Breast epithelium (tissue), 4 donors: Measurements from ENCODE around the gene CCDC9B. TPM values are rescaled to one million over a fixed set of nuclear protein-coding genes. Genes with fewer than 3 reads are reported as not detected.

ENCODE experiments used
- DNase-seq, 2 donors: peaks; one replicate each; pipeline ENCODE4 v3.0.0-alpha.2; 2019; ENCODE audit warnings: low spot score in 2 of 2
- H3K27ac ChIP-seq, 2 donors: fragments of 200-600 bp; sonication (generic) in 1 of 2; one replicate each; pipeline ENCODE4 v1.5.1; 2016 to 2019; ENCODE audit warnings: mild to moderate bottlenecking in 1 of 2
- H3K27me3 ChIP-seq, 2 donors: fragments of 200-600 bp; sonication (generic) in 1 of 2; one replicate each; pipeline versions ENCODE4 v1.5.1 to v1.6.0; 2017 to 2019; ENCODE audit warnings: control low read depth in 1 of 2, mild to moderate bottlenecking in 1 of 2
- H3K36me3 ChIP-seq: fragments of 200-600 bp; one replicate; pipeline ENCODE4 v1.5.1; 2019
- H3K4me1 ChIP-seq, 2 donors: fragments of 200-600 bp; sonication (generic); one replicate each; pipeline ENCODE4 v1.5.1; 2016 to 2019; ENCODE audit warnings: control low read depth in 1 of 2
- H3K4me3 ChIP-seq, 3 donors: fragments of 200-600 bp; sonication (generic); 1 replicate in 2 of 3; 2 replicates in 1 of 3; pipeline ENCODE4 v1.5.1; 2016 to 2019; ENCODE audit warnings: mild to moderate bottlenecking in 3 of 3, moderate library complexity in 2 of 3
- H3K9me3 ChIP-seq, 2 donors: fragments of 200-600 bp; sonication (generic) in 1 of 2; one replicate each; pipeline ENCODE4 v1.5.1; 2016 to 2019; ENCODE audit warnings: control low read depth in 1 of 2
- CTCF ChIP-seq, 3 donors: fragments of 450-650 bp; IDR thresholded peaks; one replicate each; pipeline ENCODE4 v1.5.1; 2016 to 2017; ENCODE audit warnings: antibody characterized with exemption in 3 of 3, mild to moderate bottlenecking in 3 of 3, moderate library complexity in 3 of 3
- POLR2A ChIP-seq: fragments of 450-650 bp; IDR thresholded peaks from one replicate; pipeline ENCODE4 v1.6.1; 2016; ENCODE audit warnings: antibody characterized with exemption, mild to moderate bottlenecking, moderate library complexity
- POLR2AphosphoS5 ChIP-seq, 3 donors: sonication (generic); formaldehyde crosslinking; IDR thresholded peaks; one replicate each; pipeline ENCODE4 v1.6.1; 2017; ENCODE audit warnings: antibody characterized with exemption in 3 of 3
- intact Hi-C: fragments of 100-400 bp; cut with DNase I; formaldehyde crosslinking; loops from one replicate; pipeline ENCODE4 v1.15.1; 2023; ENCODE audit warnings: low total_unique reads
- total RNA-seq, 3 donors: library from RNA; depleted of rRNA; stranded (reverse); fragments of >200 nt; gene quantifications; one replicate each; pipeline ENCODE4 v1.1.0, GENCODE V29; 2016

Gene CCDC9B
- total RNA-seq, 3 donors from 2014 or later = 4.0 to 14.1 (median 9.4) TPM

- Histone ChIP-seq H3K9me3 (no peaks in the 10 kb centered on the region), H3K36me3 (no peaks in the 10 kb centered on the region), H3K27me3 (no peaks in the 10 kb centered on the region), H3K4me3 (peak within 1 kb of the TSS; percentile 30 to 45 (median 31)), H3K27ac (peak within 1 kb of the TSS in 1 of 2 donors; percentile 61), H3K4me1 (no peaks in the 10 kb centered on the region)
- intact Hi-C loops = no loop called here
- DNase-seq = no peak
- TF ChIP-seq POLR2A = no peak
- TF ChIP-seq CTCF (IDR thresholded peaks at IDR 0.05) = no peak
- no peak for TF ChIP-seq POLR2AphosphoS5 (IDR thresholded peaks at IDR 0.05)
These were observed 33.1 kb downstream of the CCDC9B start, which contains the start of gene PLCB2 for GRCh38 chr15:40307421-40308211. Gene PLCB2, minus strand, starts transcription at chr15:40307935. Its CDS starts 263 bp downstream, at chr15:40307672.

- Histone ChIP-seq H3K9me3 (no peaks in the 10 kb centered on the region), H3K4me3 (peak overlapping the region; percentile 30 to 31 (median 31)), H3K36me3 (no peaks in the 10 kb centered on the region), H3K27me3 (no peaks in the 10 kb centered on the region), H3K4me1 (no peaks in the 10 kb centered on the region), H3K27ac (no peak overlapping the region)
- intact Hi-C loops = no loop called here
- TF ChIP-seq POLR2A = no peak
- no peak for TF ChIP-seq POLR2AphosphoS5 (IDR thresholded peaks at IDR 0.05)
- TF ChIP-seq CTCF (IDR thresholded peaks at IDR 0.05) = no peak
- DNase-seq = no peak
These were observed 33.8 kb downstream of the CCDC9B start for GRCh38 chr15:40306908-40307307.

GRCh38 chr15:40306371-40306770 lies 34.4 kb downstream of the CCDC9B start:
- DNase-seq = no peak
- Histone ChIP-seq H3K27ac (no peak overlapping the region), H3K36me3 (no peaks in the 10 kb centered on the region), H3K4me1 (no peaks in the 10 kb centered on the region), H3K9me3 (no peaks in the 10 kb centered on the region), H3K4me3 (peak overlapping the region in 1 of 3 donors; percentile 31), H3K27me3 (no peaks in the 10 kb centered on the region)
- intact Hi-C loops = no loop called here
- no peak for TF ChIP-seq POLR2A
- no peak for TF ChIP-seq CTCF (IDR thresholded peaks at IDR 0.05)
- TF ChIP-seq POLR2AphosphoS5 (IDR thresholded peaks at IDR 0.05) = no peak

- no peak for DNase-seq
- Histone ChIP-seq H3K36me3 (no peaks in the 10 kb centered on the region), H3K4me1 (no peaks in the 10 kb centered on the region), H3K27me3 (no peaks in the 10 kb centered on the region), H3K9me3 (no peaks in the 10 kb centered on the region), H3K27ac (no peak overlapping the region), H3K4me3 (no peak overlapping the region)
- intact Hi-C loops = no loop called here
- TF ChIP-seq POLR2A (no peak), POLR2AphosphoS5 (IDR thresholded peaks at IDR 0.05) (no peak), CTCF (IDR thresholded peaks at IDR 0.05) (no peak)
These were observed 35.5 kb downstream of the CCDC9B start for GRCh38 chr15:40305281-40305680.

GRCh38 chr15:40303576-40303975 lies 37.2 kb downstream of the CCDC9B start:
- no peak for TF ChIP-seq CTCF (IDR thresholded peaks at IDR 0.05)
- DNase-seq = no peak
- H3K9me3 ChIP-seq = no peaks in the 10 kb centered on the region
- intact Hi-C loops = no loop called here
- H3K36me3 ChIP-seq = no peaks in the 10 kb centered on the region
- no peaks in the 10 kb centered on the region for H3K4me1 ChIP-seq
- H3K27ac ChIP-seq = no peak overlapping the region
- no peak overlapping the region for H3K4me3 ChIP-seq
- H3K27me3 ChIP-seq = no peaks in the 10 kb centered on the region
